KOPT-K1 (cell line): ENCODE results near the gene RAB5B.

Experiments
- H3K27ac ChIP-seq: fragments of 200-600 bp; sonication (generic); 2 replicates; pipeline ENCODE4 v1.5.1; 2016; ENCODE audit warnings: antibody characterized with exemption, mild to moderate bottlenecking, low read depth, low read length; ENCODE audit not compliant: poor library complexity, severe bottlenecking
- H3K36me3 ChIP-seq: fragments of 200-600 bp; sonication (generic); 2 replicates; pipeline ENCODE4 v1.5.1; 2017; ENCODE audit warnings: antibody characterized with exemption, mild to moderate bottlenecking, low read length, moderate library complexity; ENCODE audit not compliant: insufficient read depth
- H3K9me3 ChIP-seq: fragments of 200-600 bp; sonication (generic); 2 replicates; pipeline ENCODE4 v1.5.1; 2017; ENCODE audit warnings: antibody characterized with exemption, low read length, mild to moderate bottlenecking; ENCODE audit not compliant: insufficient read depth, poor library complexity, severe bottlenecking

The RAB5B gene

DNA sequence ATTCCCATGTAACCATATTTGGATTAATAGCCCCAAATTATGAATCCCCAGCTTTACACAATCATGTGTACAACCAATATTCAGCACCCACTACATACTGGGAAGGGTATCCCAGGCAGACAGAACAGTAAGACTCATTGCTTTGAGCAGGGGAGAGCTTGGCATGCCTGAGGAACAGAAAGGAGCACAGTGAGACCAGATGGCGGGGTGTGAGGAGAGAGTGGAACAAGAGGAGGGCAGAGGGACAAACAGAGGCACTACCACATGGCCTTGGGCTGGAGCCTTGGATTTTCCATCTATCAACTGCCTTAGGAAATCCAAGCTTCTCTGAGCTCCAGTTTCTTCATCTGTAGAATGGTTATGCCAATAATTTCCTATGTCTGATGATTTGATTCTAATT is 39.1 kb upstream of the RAB5B start:
- H3K36me3 ChIP-seq = peaks cover 73% of the 10 kb centered on the region
- no peaks in the 10 kb centered on the region for H3K9me3 ChIP-seq
- H3K27ac ChIP-seq = no peak overlapping the region

DNA sequence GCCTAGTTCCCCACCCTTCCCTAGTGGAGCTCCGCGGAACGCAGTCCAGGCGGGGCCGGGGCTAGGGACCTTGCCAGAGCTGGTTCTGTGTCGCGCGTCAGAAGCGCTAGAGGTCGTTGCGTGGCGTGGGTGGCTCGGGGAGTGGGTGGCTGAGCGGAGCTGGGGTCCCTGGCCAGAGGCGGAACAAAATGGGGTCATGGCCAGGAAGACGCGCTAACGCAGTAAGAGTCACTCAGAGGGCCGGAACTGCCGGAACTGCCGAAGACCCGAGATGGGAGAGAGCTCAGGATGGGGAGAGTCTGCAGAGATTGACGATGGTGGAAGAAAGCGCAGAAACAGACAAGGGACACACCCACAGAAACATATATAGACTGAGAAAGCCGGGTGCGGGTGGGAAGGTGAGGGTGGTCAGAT is 38.1 kb upstream of the RAB5B start:
- peaks cover 83% of the 10 kb centered on the region for H3K36me3 ChIP-seq
- no peak overlapping the region for H3K27ac ChIP-seq
- no peaks in the 10 kb centered on the region for H3K9me3 ChIP-seq

DNA sequence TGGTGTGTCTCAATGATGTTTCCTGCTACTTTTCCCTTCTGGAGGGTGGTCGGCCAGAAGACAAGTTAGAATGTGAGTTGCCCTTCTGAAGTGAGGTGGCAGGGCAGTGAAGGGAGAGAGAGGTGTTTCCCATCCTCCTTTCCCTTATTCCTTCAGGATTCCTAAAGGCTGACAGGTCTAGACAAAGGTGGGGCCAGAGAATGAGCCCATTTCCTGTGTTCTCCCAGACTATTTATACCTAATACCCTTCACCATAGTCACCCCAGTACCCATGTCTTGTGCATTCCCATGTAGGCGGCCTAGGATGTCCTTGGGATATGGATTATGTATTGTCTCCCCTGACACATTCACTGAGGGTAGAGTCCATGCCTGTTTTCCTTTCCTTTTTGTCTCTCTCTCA is 35.9 kb upstream of the RAB5B start:
- peaks cover 100% of the 10 kb centered on the region for H3K36me3 ChIP-seq
- no peak overlapping the region for H3K27ac ChIP-seq
- no peaks in the 10 kb centered on the region for H3K9me3 ChIP-seq

DNA sequence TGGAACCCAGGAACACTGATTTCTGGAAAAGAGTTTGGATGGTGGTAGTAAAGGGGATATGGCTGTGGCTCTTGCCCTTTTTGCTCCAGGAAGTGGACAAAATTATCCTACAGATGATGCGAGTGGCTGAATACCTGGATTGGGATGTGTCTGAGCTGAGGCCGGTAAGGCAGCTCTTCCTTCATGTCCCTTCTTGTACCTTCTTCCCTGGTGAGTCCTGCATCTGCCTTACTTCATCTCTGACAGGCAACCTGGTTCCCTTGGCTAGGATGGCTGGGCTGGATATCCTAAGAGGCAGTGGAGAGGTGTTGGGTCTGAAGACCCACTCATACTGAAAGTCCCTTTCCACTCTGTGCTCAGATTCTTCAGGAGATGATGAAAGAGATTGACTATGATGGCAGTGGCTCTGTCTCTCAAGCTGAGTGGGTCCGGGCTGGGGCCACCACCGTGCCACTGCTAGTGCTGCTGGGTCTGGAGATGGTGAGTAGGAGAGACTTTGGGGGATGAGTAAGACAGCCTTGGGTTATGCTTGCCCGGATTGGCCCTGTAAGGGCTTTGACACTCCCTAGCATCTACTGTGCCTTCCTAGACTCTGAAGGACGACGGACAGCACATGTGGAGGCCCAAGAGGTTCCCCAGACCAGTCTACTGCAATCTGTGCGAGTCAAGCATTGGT is 34.9 kb upstream of the RAB5B start:
- no peaks in the 10 kb centered on the region for H3K9me3 ChIP-seq
- H3K27ac ChIP-seq = no peak overlapping the region
- H3K36me3 ChIP-seq = peaks cover 100% of the 10 kb centered on the region

DNA sequence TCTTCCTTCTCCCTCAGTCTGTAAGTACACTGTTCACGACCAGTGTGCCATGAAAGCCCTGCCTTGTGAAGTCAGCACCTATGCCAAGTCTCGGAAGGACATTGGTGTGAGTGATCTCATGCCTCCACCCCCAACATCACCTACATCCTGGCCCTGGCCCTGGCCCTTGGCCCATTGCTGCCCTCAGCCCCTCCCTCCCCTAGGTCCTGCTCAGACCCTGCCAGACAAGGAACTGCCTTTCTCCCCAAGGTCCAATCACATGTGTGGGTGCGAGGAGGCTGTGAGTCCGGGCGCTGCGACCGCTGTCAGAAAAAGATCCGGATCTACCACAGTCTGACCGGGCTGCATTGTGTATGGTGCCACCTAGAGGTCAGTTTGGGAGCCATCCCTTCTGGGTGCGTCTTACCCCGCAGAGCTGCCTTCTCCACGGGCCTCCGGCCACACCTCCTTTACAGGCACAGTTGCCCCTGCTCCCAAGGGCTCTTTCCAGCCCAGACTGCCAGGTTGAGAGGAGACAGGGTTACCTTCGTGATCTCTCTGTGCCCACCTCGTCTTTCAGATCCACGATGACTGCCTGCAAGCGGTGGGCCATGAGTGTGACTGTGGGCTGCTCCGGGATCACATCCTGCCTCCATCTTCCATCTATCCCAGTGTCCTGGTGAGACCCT is 33.7 kb upstream of the RAB5B start:
- Histone ChIP-seq H3K36me3 (peaks cover 100% of the 10 kb centered on the region), H3K9me3 (no peaks in the 10 kb centered on the region), H3K27ac (peak overlapping the region; percentile 21)

DNA sequence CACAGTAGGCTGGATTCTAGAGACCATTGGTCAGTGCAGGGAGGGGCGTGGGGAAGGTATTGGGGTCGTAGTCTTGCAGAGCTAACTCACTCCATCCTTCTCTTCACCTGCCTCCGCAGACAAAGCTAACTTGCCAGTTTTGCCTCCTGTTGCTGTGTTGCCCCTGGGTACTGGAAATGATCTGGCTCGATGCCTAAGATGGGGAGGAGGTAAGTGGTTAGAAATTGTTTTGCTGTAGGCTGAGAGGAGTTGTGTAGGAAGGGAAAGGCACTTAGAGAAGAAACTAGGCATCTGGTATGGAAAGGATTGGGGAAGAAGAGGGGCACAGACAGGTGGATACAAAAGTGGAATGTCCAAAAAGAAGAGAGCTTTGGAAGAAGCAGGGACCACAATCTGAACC is 31.8 kb upstream of the RAB5B start:
- H3K27ac ChIP-seq = no peak overlapping the region
- no peaks in the 10 kb centered on the region for H3K9me3 ChIP-seq
- peaks cover 100% of the 10 kb centered on the region for H3K36me3 ChIP-seq

DNA sequence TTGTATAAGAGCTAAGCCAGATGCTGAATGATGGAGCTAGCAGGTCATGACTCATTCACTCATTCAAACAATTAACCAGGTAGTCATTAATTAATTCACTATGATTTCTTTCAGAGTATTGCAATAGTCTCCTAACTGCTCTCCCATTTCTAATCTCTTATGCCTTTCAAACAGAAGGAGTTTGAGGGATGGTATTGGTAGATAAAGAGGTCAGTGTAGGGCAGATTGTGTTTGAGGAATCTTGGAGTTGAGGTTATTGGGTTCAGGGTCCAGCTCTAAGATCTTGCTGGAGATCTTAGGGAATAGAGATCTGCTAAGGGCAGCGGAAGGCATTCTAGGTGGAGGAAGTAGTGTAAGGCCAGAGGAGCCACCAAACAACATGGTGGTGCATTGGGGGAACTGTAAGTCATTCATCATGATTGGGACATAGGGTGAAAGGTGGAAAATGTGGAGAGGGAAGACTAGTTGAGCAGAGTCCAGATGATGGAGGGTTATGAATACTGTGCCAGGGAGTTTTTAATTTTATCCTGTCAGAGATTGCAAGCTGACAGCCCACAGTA is 31.2 kb upstream of the RAB5B start:
- no peaks in the 10 kb centered on the region for H3K9me3 ChIP-seq
- H3K36me3 ChIP-seq = peaks cover 100% of the 10 kb centered on the region
- no peak overlapping the region for H3K27ac ChIP-seq

DNA sequence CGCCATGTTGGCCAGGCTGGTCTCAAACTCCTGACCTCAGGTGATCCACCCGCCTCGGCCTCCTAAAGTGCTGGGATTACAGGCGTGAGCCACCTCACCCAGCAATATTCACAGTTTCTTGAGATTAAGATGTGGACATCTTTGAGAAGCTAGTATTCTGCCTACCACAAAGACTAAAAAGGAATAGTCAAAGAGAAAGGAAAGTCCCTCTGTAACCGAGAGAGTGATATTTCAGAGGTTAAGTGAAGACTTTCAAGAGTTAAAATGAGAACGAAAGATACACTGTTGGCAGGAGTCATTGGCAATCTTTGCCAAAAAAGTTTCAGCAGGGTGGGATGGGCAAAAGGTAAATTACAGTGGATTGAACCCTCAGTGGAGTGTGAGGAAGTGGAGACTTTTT is 27.3 kb upstream of the RAB5B start:
- no peak overlapping the region for H3K27ac ChIP-seq
- H3K9me3 ChIP-seq = no peaks in the 10 kb centered on the region
- peaks cover 97% of the 10 kb centered on the region for H3K36me3 ChIP-seq

DNA sequence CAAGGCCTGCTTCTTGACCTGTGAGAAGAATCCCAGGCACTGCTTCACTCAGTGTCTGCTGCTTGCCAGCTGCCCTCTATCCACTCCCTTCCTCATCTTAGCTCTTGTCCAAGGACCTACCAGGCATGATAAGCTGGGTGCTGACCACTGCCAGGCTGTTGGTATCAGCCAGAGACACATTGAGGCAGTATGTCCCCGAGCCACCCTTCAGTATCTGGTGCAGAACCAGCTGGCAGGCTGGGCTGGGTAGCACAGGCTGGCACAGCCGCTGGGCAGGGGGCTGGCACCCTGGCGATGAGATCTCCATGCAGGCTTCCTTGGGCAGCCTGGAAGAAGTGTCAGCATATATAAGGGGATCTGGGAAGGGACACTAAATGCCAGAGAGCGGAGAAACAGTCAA is 18.5 kb upstream of the RAB5B start:
- Histone ChIP-seq H3K36me3 (peaks cover 60% of the 10 kb centered on the region), H3K27ac (no peak overlapping the region), H3K9me3 (no peaks in the 10 kb centered on the region)

DNA sequence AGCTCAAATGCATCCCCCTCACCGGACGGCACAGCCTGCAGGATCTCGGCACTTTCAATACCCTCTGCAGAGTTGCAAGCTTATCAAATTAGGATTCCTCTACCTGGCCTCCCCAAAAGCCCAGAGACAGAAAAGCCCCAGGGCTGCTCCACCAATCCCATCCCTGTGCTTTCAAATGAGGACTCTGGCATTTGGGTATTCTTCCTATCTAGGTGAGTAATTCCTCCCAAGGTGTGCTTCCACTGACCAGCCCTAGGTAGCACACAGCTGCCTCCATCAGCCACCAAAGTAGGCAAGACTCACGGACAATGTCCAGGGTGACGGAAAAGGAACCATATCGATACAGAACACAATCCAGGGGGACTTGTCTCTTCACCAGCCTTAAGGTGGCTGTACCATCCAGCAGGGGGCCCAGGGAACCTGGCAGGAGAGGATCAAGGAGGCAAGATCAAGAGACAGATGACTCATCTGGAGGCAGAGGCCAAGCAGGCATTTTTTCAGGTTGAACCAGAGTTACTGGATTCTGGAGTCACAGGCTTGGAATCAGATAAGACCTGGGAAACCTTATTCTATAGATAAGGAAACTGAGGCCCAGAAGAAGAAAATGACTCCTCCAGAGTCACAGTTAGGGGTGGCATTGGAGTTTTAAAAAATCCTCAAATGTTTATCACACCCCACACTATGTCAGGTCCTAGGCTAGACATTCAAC is 17.9 kb upstream of the RAB5B start:
- Histone ChIP-seq H3K27ac (no peak overlapping the region), H3K9me3 (no peaks in the 10 kb centered on the region), H3K36me3 (peaks cover 54% of the 10 kb centered on the region)

DNA sequence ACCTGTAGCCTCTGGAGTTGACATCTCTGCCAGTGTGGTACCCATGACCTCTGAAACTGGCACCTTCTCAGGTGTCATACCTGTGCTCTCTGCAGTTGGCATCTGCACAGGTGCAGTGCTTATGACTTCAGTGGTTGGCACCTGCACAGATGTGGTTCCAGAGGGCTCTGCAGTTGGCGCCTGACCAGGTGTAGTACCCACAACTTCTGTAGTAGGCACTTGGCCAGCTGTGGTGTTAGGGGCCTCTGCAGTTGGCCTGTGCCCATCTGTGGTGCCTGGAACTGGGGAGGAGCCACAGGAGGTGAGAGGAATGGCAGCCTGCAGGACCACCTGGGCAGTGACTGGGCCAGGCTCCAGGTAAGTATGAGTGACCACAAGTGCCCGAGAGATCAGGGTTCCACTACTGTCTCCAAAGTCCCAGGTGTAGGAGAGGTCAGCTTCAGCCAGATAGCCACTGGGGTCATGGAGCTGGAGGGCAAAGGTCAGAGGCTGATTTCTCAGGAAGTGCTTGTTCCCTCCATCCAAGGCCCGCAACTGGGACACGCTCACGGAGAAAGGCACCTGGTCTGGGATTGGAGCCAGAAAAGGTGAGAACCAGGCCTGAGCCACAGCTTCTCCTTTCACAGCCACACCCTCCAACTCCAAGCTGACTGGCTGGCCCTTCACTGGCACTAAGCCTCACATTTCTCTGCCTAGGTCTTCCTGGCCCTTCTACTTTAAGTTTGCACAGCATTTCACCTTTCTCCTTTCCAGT is 16.6 kb upstream of the RAB5B start:
- no peaks in the 10 kb centered on the region for H3K9me3 ChIP-seq
- H3K36me3 ChIP-seq = peaks cover 41% of the 10 kb centered on the region
- no peak overlapping the region for H3K27ac ChIP-seq

DNA sequence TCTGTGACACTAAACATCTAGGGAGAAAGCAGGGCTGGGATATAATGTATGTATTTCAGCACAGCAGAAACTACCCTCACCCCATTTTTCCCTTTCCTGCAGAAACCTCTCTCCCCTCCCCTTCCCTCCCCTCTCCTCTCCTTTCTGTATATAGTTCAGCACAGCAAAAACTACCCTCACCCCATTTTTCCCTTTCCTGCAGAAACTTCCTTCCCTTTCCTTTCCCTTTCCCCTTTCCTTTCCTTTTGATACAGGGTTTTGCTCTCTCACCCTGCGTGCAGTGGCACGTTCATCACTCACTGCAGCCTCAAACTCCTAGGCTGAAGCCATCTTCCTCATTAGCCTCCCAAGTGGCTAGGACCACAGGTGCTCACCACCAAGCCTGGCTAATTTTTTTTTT is 10.1 kb upstream of the RAB5B start:
- no peaks in the 10 kb centered on the region for H3K9me3 ChIP-seq
- H3K27ac ChIP-seq = no peak overlapping the region
- peaks cover 12% of the 10 kb centered on the region for H3K36me3 ChIP-seq

DNA sequence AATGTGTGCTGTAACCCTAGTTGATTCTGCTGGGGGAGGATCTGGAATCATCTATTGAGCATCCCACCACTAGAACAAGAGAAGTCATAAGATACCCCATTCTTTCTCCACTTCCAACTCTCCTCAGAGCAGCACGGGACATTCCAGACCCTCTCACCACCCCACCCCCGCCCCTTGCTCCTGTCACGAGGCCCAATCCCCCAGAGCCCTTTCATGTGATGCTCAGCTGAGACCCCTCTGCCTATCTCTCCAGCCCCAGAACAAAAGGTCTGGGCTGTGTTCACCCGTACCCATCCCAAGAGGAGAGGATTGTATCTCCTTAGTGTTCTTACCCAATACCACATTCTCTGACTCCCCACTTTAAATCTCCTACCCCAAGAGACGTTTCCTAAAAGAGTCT is 8.6 kb upstream of the RAB5B start:
- H3K27ac ChIP-seq = no peak overlapping the region

DNA sequence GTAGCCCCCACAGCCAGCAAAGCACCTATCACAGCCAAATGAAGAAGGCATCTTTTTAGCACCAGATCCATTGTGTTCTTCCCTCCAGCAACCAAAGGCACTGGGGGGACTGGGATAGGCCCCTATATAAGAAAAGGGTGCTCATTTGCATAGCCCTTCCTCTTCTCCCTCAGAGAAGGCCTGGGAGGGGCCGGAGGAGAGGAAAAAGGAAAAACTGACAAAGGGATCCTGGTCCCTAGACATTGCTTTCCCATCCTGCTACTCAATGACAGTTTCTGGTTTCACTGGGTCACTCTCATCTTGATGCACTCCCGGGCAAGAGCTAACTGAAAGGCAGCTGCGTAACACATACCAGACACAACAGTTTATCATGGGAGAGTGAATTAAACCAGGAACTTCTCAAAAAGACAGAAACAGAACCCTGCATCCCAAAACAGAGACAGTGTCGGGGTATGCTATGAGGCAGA is 7.9 kb upstream of the RAB5B start, which contains the start of gene PMEL:
PMEL (minus strand) TSS at position 102 of the 467 bp plus-strand sequence; CDS start at position 71, 31 bp downstream.
- Histone ChIP-seq H3K27ac (peak within 1 kb of the TSS; percentile 85), H3K36me3 (peaks cover 34% of the 10 kb centered on the region), H3K9me3 (no peaks in the 10 kb centered on the region)

More for the DNA sequence above, 8.6 kb upstream of the RAB5B start:
- peaks cover 26% of the 10 kb centered on the region for H3K36me3 ChIP-seq
- H3K9me3 ChIP-seq = no peaks in the 10 kb centered on the region
